Hematopoietic multipotent progenitor cell treated with erythropoietin and hydrocortisone succinate and interleukin-3 and kit ligand, for 8 days (in vitro differentiated cells): ENCODE results near the gene S100A16.
"Not testable (repeated sequence)": the region's sequence is repeated elsewhere in the genome, so short reads cannot be mapped to it uniquely, and the experiment has no call there.

Source experiments
- DNase-seq: peaks from one replicate; pipeline ENCODE4 v3.0.0-alpha.2; 2015

The S100A16 gene

DNA sequence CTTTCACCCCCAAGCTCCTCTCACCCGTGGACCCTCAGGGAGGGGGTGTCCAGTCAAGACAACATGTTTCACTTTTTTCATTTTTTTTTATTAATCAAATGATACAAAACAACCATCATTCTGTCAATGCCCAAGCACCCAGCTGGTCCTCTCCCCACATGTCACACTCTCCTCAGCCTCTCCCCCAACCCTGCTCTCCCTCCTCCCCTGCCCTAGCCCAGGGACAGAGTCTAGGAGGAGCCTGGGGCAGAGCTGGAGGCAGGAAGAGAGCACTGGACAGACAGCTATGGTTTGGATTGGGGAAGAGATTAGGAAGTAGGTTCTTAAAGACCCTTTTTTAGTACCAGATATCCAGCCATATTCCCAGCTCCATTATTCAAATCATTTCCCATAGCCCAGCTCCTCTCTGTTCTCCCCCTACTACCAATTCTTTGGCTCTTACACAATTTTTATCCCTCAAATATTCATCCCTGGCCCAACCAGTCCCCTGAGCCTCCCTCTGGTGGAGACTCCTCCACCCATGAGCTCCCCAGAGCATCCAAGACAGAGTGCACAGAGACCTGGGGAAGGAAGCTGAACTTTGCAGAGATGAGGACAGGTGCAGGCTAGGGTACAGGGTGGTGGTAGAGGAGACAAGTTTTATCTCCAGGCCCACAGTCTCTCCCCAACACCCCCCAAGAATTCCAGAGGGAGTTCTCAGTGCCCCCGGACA, 1.4 kb upstream of the S100A16 start:
- DNase-seq, result no peak

DNA sequence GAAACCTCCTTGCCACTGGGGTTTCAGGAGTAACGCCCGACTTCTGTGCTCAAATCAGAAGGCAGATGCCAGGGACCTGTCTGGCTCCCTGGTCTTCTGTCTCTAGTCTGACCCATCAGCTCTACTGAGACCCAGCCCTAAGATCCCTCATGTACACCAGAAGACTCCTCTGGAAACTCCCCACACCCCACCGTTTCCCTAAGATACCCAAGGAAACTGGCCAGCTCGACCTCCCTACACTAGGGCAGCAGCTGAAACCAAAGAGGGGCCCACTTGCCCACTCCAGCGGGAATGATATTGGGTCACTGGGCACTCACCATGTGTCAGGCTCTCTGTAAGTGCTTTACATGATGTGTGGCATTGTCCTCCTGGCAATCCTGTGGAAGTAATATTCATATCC, 469 bp upstream of the S100A16 start:
- DNase-seq, result no peak

DNA sequence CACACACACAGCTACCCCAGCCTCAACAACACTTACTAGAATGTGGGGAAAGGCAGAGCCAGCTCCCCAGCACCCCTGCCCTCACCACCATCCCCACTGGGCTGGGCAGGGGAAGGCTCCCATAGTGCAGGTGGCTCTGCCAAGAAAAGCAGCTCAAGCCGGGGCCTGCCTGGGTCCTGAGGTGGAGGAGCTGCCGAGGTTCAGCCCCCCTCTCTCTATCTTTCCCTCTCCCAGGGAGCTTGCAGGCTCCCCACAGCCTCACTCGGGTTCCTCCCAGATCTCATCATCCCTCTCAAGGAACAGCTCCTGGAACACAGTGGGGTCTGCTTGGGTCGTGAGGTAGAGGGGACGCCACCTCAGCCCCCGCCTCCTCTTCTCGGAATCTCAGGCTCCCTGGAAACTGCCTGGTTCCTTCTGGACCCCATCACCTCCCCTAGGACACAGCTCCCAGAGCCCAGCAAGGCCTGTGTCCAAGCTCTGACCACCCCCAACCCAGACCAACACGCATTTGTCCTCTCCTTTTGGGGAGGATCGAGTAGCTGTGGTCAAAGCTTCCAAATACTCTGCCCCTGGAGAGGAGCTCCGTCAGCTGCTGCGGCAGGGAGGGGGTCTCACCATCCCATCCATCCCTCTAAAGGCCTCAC, 704 bp downstream of the S100A16 start:
- DNase-seq, result no peak

DNA sequence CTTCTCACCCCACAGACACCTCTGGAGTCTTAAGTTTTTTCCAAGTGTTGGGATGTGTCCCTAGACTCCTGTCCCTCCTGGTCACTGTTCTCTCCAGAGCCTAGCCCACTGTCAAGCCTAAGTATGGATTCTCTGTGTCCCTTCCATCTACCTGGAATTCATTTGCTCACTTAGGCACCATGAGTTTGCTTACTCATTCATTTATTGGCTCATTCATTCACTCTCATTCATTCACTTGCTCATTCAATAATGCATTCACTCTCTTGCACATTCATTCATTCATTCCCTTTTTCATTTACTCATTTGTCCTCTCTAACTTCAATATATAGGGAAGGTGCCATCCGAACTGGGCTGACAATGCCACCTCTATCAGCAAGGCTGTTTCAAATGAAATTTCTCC, 1.6 kb downstream of the S100A16 start:
- no peak for DNase-seq

DNA sequence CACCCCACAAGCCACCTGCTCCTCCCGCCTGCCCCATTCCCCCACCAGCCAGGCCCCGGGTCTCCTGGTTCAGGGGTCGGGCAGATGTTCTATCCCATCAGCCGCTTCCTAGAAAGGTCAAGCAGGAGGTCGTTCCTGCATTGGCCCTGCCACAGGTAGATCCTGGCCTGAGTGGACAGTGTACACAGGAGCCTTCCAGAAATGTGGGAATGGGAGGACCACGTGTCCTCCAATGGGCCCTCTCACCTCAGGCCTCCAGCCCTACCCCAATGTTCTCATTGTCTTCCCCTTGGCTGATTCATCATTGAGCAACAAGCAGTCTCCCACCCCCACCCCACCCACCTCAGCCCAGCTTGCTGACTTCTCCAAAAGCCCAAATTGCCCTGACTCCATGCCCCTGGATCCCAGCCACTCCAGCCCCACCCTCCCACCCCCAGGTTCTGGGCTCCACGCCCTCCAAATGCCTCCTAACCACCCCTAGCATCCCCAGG, 2.1 kb downstream of the S100A16 start:
- no peak for DNase-seq

DNA sequence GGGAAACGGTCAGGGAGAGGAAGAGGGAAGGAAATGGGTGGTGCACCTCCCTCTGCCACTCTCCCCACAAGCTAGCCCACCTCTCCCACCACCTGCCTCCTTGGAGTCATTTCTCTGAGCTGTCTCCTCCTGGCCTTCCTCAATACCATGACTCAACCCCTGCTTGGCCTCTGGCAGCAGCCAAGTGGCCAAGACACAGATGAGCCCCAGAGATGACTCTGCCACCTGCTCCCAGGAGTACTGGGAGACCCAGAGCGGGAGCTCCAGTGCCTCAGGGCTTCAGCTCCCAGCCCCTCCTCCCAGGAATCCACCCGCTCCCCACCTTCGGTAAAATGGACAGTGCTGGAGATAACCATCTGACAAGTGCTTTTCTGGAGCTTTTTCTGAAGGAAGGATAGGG, 2.6 kb downstream of the S100A16 start:
- DNase-seq, result no peak

DNA sequence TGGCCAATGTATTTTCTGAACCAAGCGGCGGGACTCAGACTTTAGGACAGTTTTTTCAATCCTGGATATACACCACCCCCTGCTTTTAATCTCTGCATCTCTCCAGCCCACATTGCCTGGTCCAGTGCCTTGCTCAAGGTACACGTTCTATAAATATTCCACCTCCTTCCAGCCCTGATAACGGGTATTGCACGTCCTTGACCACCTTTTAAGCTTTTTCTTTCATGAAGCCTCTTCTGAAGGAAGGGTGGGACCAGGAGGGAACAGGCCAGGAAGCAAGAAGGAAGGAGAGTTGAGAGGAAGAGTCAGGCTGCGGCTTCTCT, 3.4 kb downstream of the S100A16 start:
- no peak for DNase-seq

DNA sequence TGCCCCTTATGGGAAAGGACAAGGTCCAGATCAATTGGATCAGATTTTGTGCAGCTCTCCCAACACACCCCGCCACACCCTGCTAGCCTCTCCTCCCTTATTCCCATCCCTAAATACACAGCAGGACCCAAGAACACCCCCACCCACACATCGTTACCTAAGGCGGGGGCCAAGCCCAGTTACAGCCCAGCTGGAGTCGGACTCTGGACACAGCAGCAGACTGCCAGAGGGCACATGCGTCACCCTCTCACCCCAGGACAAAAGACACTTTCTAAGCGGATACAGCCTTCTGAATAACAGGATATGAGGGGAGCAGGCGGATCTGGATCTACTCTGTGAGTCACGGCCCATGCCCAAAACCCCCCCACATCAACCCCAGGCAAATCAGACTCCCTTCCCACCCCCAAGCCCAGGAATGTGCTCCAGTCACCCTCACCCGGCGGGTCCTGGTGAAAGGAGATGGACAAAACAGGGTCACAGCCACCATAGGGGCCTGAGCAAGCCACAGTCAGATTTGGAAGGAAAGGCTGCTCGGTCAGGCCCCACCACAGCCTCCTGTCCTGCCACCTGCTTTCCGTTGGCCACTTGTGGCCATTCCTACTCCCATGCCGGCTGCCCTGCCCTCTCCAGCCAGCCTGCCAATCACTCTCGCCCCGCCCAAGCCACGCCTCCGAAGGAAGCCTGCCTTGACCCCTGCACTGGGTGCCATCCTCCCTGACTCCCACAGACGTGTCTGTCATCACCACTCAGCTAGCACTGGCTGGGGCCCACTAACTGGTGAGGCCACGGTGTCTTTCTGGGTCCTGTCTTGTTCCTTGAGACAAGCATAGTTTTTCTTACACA, 4.0 kb downstream of the S100A16 start:
- no peak for DNase-seq

DNA sequence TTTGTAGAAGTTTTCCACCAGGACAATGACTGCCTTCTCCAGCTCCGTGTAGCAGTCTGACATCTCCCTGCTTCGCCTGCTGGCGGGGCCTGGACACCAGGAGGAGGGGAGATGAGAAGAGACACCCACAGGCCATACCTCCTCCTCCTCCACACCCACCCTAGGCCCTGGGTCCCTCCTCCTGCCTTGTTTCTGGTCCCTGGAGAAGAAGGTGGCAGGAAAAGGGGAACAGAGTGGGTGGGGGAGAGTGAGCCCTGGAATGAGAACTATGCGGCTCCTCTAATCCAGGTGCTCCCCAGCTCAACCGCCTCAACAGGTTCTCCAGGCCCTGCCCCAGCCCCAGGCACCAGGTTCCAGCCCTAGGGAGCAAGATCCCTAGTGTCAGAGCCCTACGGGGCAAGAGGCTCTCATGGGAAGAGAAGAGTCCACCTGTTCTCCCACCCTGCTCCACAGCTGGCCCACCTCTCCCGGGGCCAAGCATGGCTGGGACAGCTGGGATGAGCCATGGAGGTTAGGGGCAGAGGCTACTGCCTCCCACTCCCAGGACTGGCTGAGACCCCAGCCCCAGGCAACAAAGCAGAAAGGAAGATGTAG, 4.8 kb downstream of the S100A16 start:
- no peak for DNase-seq

DNA sequence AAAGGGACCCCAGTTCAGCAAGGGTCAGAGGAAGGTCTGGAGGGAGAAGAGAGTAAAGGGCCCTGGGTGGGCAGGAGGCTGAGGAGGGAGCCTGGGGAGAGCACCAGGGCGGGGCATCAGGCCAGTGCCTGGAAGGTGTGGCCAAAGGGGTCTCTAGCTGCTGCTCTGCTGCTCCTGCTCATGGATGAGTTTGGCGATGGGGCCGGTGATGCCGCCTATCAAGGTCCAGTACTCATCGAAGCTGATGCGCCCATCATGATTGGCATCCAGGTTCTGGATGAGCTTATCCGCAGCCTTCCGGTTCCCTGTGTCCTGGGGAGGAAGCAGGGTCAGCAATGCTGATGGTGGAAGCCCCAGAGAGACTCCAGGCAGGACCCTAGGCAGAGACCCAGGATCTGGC, 5.6 kb downstream of the S100A16 start:
- DNase-seq, result no peak

DNA sequence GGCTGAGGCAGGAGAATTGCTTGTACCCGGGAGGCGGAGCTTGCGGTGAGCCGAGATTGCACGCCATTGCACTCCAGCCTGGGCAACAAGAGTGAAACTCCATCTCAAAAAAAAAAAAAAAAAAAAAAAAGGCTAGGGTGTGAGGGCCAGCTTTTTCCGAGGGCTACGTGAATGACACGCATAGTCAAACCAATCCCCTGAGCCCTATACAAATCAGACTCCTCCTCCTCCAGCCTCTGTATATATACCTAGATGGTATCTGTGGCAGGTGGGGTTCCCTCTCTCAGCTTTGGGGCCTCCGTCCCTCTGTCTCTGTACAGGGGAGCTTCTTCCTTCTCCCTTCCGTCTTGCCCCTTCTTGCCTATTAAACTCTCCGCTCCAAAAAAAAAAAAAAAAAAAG, 6.7 kb downstream of the S100A16 start:
- DNase-seq, result no peak

DNA sequence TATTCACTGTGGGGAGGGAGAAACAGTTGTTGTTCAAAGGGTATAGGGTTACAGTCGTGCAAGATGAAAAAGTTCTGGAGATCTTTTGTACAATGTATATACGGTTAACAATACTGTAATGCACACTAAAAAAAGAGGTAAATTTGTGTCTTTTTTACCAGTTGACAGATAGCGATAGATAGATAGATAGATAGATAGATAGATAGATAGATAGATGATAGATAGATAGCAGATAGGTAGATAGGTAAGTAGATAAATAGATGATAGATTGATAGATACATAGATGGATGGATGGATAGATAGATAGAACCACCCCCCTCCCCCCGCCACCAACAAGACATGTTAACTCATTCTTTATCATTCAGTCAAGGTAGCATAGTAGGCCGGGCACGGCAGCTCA, 10.2 kb downstream of the S100A16 start:
- DNase-seq, result no peak

DNA sequence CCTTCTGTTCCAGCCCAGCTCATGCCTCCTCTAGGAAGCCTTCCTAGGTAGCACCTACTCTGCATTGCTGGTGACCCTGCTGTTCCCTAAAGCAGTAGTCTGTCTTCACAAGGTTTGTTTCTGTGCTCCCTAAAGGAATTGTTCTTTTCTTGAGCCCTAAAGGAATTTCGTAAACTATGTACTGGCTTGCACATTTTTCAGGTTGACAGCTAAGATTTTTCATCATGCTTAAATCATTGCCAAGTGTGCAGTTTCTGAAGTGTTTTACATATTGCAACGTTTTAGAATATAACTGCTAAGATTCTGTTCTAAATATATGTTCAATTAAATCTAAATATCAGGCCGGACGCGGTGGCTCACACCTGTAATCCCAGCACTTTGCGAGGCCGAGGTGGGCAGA, 13.1 kb downstream of the S100A16 start:
- DNase-seq, result no peak

DNA sequence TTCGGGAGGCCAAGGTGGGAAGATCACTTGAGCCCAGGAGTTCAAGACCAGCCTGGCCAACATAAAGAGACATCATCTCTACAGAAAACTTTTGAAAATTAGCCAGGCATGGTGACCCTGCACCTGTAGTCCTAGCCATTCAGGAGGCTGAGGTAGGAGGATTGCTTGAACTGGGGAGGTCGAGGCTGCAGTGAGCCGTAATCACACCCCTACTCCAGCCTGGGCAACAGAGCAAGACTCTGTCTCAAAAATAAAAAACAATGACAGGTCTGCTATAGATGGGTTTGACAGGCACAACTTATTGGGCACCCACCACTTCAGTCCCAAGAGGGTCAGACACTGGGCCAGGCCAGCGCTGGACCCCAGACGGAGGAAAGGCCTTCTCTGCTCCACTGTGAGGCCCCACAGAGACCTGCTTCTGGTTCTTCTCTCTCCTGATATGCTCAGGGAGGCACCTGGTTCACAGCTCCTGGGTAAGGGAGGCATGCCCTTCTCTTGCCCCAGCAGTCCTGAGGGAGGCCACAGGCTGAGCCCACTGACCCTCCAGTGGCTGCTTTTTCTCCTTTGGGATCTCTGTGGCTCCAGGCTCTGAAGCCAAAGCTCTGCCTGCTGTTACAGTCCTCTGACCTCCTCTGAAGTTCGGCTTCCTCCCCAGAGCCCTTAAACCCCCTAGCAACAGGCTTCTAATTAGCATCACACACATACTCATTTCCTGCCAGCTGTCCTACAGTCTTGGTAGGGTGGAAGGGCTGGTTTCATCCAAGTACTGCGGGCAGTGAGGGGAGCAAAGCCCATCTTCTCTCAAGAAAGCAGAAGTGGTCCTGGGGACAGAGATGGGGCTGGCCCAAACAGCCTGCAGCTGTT, 14.4 kb downstream of the S100A16 start:
- DNase-seq, result peak; percentile 16

DNA sequence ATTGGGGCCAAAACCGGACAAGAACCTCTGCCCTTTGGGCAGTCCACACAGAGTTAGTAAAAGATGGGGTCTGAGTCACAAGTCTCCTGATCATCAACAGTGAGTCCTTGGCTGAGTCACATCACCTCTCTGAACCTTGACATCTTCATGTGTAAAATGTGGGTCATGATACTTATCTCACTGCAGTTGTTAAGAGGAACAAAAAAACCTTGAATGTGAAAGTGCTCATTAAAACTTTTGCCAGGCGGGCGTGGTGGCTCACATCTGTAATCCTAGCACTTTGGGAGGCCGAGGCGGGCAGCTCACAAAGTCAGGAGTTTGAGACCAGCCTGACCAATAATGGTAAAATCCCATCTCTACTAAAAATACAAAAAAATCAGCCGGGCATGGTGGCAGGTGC, 15.7 kb downstream of the S100A16 start:
- DNase-seq, result peak; percentile 42

DNA sequence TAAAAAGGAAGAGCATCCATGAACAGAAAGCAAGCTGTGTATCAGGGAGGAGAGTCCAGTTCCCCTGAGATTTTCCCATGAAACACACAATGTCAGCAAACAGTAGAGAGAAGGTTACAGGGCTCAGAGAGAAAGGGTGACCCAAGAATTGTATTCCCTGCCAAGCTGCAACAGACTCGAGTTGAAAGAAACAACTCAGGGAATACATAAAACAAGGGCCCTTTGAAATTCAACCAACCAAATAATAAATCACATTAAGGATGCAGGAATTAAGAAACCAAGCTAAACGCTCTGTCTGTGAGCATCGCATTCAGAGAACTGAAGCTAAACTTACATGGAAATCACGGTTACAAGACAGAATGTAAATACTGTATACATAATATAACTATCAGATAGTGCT, 20.2 kb downstream of the S100A16 start:
- DNase-seq, result no peak

DNA sequence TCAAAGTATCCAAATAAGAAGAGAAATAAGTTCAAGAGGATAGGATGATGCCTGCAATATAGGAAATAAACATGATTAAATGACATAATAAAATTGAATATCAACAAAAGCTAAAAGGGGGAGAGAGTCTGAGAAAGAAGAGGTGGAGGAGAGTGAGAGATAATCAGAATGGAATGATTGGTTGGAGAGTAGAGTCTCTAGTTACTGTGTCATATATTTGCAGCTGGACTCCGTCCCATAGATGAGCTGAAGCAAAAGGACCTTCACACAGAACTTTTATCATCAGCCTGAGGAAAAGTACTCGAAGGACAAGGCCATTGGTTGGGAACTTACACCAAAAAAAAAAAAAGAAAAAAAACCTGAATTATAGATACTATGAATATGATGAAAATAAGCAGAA, 24.5 kb downstream of the S100A16 start:
- DNase-seq, result no peak

DNA sequence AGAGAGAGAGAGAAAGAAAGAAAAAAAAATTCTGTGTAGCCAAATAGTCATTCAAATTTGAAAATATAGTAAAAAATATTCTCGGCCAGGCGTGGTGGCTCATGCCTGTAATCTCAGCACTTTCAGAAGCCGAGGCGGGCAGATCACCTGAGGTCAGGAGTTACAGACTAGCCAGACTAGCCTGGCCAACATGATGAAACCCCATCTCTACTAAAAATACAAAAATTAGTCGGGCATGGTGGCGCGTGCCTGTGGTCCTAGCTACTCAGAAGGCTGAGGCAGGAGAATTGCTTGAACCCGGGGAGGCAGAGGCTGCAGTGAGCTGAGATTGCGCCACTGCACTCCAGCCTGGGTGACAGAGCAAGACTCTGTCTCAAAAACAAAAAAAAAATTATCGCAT, 24.9 kb downstream of the S100A16 start:
- not testable (repeated sequence) for DNase-seq

DNA sequence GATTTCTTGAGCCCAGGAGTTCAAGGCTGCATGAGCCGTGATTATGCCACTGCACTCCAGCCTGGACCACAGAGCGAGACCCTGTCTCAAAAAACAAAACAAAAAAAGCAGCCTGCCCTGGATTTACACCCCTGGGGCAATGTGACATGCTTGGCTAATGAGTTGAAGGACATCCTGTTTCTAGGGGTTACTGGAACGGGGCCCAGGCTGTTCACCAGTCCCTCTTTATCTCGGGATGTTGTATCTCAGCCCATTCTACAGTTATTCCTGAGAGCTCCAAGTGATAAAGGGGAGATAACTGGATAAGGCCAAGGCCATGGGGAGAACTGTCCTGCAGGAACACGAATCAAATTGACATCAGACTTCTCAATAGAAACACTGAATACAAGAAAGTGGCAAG, 25.6 kb downstream of the S100A16 start:
- DNase-seq, result no peak

DNA sequence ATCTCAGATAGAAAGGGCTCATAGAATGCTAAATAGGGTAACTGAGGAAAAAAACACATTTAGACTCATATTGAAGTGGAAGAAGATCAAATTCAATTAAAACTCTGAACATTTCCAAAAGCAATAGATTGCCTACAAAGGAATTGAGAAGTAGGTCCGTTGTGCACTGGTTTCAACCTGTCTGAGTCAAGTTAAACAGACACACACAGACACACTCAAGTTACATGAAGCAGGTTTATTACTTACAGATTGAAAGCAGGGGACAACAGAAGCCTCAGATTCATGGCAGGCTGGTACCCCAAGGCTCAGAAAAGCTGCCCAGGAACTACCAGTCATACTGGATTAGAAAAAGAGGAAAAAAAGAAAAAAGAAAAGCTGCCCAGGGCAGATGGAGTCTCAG, 26.6 kb downstream of the S100A16 start:
- no peak for DNase-seq

DNA sequence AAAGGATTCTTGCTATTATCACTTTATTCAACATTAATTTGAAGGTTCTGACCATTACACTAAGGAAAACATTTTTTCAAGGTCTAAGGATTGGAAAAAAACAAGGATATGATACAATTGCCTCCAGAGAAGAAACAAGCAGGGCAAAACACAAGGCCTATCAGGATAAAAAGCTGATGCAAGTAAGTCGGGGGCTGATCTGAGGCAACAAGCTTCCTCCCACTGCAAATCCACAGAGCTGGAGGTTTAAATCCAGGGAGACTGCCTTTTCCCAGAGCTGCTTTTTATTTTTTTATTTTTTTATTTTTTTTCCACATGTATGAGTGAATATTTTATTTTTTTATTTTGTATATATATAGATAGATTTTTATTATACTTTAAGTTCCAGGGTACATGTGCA, 27.9 kb downstream of the S100A16 start:
- DNase-seq, result no peak

DNA sequence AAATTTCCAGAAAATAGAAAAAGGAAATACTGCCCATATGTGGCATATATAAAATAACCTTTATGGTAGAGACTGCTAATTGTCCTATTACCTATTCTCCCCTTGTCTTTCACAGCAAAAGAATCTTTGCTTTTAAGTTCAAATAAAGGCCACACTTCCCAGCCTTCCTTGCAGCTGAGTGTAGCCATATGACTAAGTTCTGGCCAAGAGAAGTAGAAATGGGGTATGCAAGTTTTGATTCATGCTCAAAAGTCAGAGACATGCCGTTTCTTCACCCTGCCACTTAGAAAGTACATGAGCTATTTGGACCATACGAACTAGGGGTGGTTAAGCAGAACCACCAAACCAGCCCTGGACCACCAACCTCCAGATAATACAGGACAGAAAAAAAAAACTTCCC, 29.0 kb downstream of the S100A16 start:
- no peak for DNase-seq

DNA sequence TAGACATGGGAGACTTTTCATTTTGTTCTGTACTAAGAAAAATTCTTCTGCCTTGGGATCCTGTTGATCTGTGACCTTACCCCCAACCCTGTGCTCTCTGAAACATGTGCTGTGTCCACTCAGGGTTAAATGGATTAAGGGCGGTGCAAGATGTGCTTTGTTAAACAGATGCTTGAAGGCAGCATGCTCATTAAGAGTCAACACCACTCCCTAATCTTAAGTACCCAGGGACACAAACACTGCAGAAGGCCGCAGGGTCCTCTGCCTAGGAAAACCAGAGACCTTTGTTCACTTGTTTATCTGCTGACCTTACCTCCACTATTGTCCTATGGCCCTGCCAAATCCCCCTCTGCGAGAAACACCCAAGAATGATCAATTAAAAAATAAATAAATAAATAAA, 29.4 kb downstream of the S100A16 start:
- not testable (repeated sequence) for DNase-seq
